NCI-H345 treated with DMSO at 0.1 percent for 48 hours (cell line): ENCODE data around the gene TIE1.
"Not testable (repeated sequence)": the region's sequence is repeated elsewhere in the genome, so short reads cannot be mapped to it uniquely, and the experiment has no call there.

Experiments used
- DNase-seq: peaks from one replicate; lab custom pipeline; 2025; ENCODE audit not compliant: unreplicated experiment; lab: John Stamatoyannopoulos, UW

Gene TIE1

GRCh38 chr1:43358746-43359693 lies 58.2 kb downstream of the TIE1 start, which contains the start of gene CDC20:
Gene CDC20 (plus strand): TSS chr1:43358981. CDS start chr1:43359216, 235 bp downstream.
- DNase-seq = peak; percentile 92

- DNase-seq = no peak
Measured at GRCh38 chr1:43359696-43360095, 58.9 kb downstream of the TIE1 start.

- DNase-seq = no peak
Measured at GRCh38 chr1:43360616-43361015, 59.8 kb downstream of the TIE1 start.

DNA sequence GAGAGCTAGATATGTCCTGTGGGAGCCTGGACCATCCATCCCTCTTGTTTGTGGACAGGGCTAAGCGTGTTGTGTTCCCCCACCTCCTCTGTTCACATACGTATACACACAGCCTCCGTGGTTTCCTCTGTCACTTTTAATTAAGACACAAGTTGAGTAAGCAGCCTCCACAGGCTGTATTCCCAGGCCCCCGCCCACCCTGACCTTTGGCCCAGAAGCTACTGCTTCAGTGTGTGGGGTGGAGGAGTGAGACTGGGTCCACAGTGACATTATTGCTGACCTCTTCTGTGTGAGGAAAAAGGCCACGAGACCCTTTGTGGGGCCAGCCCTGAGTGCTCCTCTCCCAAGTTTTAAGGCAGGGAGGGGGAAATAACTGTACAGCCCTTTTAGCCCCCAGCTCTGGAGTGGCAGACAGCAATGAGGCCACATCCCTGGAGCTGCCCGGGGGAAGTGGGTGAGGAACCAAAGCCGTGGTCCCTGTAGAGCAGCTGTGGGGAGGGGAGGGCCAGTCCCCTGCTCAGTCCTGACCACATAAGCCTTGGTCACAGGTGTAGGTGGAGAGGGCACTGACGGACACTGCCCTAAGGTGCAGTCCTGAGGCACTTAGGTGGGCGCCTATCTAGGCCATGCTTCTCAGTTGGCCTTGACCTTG lies 62.6 kb downstream of the TIE1 start:
- no peak for DNase-seq

DNA sequence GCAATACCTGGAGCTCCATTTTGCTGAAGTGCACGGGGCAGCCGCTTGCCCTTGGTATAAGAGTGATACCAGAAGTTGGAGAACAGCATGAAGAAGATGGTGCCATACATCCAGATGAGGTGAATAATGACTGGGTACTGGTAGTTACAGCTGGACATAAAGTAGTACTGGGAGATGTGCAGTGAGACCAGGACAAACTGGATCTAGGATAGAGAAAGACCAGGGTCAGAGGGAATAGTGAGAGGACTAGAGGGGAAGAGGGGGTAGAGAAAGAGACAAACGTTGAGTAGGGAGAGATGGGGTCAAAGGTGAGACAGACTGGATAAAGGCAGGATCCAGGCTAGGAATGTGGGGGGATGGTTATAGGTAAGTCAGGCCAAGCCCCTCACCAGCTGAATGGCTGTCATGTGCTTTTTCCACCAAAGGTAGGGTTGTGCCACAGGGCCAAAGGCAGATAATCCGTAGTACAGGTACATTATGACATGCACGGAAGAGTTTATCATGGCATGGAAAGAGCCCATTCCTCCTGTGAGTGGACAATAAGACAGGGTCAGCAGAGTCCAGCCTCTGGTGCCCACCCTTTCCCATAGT lies 63.2 kb downstream of the TIE1 start:
- no peak for DNase-seq

DNA sequence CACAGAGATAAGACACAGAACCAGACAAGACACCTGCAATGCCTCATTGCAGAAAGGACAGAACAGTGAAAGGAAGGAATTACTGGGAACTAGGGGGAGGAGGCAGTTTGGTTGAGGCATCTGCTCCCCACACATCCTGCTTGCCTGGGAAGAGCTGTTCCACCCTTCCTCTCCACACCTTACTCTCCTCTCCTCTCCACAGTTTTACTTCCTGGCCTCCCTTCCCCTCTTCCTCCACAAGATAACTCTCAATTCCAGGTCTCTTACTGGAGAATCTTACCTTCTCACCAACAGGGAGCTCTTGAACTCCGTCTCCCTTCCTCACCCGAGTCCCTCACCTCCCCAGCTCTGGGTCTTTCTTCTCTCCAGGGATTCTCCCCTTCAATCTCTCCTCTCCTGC lies 64.9 kb downstream of the TIE1 start:
- no peak for DNase-seq

GRCh38 chr1:43366179-43366578 lies 65.4 kb downstream of the TIE1 start:
- no peak for DNase-seq

- no peak for DNase-seq
Measured at GRCh38 chr1:43366601-43367025, 65.8 kb downstream of the TIE1 start.

DNA sequence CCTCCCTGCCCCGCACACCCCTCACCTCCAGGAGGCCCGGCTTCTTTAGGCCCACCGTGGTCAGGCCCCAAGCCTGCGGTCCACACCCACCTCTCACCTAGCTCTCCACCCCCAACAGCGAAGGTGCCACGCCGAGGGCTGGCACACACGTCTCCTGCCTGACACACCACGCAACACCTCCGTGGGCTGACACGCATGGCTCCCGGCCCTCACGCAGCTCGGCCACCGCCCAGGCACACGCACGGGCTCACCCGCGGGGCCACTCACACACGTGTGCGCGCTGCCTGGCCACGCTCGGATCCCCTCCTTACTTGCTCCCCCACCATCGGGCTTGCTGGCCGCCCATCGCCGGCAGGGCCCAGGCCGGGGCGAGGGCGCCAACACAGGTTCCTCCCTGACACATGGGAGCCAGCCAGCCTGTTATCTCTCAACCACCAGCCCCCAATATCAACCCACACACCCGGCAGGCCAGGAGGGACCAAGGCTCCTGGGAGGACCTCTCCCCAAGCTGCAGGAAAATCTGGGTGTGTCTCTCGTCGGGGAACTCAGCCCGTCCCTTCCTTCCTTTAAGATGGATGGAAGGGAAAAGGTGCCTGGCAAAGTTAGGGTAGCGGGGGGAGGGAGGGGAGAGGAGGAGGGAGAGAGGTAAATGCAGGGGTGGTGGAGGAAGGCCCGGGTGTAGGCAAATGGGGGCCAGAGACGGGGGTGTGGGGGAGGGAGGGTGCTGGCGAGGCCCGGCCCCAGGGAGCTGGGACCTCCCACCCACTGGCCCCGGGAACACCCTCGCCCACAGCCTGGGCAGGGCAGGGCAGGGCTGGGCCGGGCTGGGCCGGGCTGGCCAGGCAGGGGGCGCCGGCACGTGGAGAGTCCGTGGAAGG lies 66.5 kb downstream of the TIE1 start:
- no peak for DNase-seq

- peak; percentile 63 for DNase-seq
Measured at GRCh38 chr1:43367904-43368645, 67.3 kb downstream of the TIE1 start, which contains the start of gene ELOVL1. Gene ELOVL1 (minus strand): TSS chr1:43368011. CDS start chr1:43365609, 2,402 bp downstream.

DNA sequence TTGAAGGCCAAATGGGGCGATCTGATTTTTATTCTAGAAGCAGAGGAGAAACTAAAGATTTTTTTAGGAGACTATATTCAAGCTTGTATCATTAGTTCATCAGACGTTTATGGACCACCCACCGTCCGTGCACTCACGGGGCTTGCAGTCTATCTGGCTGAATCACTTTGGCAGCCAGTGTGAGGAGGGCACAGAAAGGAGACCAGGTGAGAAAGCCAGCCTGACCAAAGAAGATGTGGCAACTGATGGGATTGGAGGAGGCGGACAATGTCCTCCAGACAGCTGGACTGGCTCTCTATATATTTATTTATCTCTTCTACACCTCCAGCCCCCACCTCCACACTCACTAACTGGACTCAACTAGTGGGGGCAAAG lies 67.9 kb downstream of the TIE1 start:
- DNase-seq = no peak

DNA sequence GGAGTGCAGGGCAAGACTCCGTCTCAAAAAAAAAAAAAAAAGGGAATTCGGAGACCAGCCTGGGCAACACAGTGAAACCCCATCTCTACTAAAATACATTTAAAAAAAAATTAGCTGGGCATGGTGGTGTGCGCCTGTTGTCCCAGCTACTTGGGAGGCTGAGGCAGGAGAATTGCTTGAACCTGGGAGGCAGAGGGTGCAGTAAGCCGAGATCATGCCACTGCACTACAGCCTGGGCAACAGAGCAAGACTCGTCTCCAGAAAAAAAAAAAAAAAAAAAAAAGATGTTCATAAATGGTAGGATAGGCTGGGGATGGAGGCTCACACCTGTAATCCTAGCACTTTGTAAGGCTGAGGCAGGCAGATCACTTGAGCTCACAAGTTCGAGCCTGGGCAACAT lies 69.0 kb downstream of the TIE1 start:
- not testable (repeated sequence) for DNase-seq

GRCh38 chr1:43370564-43370963 lies 69.8 kb downstream of the TIE1 start:
- no peak for DNase-seq

DNA sequence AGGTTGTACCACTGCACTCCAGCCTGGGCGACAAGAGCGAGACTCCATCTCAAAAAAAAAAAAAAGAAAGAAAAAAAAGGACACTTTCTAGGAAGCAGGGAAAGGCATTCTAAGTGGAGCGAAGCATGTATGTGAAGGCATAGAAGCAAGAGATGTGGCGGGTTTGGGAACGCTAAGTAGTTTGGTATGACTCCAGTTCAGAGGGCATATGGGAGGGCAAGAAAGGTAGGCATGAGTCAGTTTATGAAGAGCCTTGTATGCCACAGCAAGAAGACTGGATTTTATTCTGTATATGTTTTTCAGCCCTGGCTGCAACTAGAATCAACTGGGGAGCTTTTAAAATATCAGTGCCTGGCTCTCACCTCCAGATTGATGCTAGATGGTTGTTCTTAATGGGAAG lies 71.4 kb downstream of the TIE1 start:
- DNase-seq = no peak
